ENCODE measurements around the gene POLE. TPM values are rescaled to one million over a fixed set of nuclear protein-coding genes. Genes with fewer than 3 reads are reported as not detected.

The POLE gene
- total RNA-seq, 1 experiment from 2014 or later, result 13.2 TPM

DNA sequence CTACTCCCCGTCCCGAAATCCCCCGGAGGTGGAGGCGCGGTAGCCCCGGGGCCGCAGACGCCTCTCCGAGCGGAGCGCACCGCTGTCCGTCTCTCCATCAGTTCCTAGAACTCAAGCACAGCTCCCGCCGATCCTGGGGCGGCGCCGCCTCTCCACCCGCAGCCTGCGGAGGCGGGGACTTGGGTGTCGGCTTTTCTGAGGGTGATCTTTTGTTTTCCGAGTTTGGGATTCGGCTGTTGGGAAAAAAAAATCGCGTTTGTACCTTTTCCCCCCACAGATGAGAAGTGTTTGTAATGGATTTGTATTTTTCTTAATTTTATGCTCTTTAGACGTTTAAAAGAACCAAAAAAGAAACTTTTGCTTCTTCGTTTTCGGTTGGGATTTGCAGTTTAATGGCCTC, 103.4 kb downstream of the POLE start:
- in situ Hi-C loops (cut with HindIII; ENCODE audit: low pct_unique_long_range_greater_than_20kb, low sequenced_read_pairs), result no loop called here
- no peak for DNase-seq (ENCODE audit: low read depth, low spot score)

DNA sequence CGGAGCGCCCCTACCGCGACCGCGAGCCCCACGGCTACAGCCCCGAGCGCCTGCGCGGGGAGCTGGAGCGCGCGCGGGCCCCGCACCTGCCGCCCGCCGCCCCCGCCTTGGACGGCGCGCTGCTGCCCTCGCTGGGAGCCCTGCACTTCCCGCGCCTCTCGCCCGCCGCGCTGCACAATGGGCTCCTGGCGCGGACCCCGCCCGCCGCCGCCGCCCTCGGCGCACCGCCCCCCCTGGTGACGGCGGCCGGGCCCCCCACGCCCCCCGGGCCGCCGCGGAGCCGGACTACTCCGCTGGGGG, 103.8 kb downstream of the POLE start:
- in situ Hi-C loops (cut with HindIII; ENCODE audit: low pct_unique_long_range_greater_than_20kb, low sequenced_read_pairs), result no loop called here
- DNase-seq (ENCODE audit: low read depth, low spot score), result no peak

DNA sequence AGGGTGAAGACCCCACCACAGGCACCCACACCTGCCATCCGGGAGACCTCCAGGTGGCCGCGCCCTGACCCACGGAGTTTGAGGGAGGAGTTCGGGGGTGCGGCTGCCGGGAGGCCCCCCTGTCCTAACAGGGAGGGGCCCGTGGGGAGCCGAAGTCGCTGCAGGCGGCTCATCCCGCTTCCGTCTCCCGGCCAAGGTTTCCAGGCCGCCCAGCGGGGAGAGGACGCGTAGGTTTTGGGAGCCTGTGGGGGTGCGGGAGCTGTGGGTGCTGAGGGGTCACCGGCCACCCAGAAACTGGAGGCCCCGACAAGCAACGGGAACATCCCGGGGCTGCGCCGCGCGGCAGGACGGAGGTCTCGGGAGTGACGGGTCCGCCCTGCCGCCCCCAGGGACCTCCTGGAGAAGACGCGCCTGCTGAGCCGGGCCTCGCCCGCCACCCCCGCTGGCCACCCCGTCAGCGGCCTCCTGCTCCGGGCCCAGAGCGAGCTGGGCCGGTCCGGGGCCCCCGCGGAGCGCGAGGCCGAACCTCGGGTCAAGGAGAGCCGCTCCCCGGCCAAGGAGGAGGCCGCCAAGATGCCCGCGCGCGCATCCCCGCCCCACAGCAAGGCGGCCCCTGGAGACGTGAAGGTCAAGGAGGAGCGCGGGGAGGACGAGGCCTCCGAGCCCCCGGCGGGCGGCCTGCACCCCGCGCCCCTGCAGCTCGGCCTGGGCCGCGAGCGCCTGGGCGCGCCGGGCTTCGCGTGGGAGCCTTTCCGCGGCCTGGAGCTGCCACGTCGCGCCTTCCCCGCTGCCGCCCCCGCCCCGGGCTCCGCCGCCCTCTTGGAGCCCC, 104.3 kb downstream of the POLE start:
- in situ Hi-C loops (cut with HindIII; ENCODE audit: low pct_unique_long_range_greater_than_20kb, low sequenced_read_pairs), result no loop called here
- no peak for DNase-seq (ENCODE audit: low read depth, low spot score)

DNA sequence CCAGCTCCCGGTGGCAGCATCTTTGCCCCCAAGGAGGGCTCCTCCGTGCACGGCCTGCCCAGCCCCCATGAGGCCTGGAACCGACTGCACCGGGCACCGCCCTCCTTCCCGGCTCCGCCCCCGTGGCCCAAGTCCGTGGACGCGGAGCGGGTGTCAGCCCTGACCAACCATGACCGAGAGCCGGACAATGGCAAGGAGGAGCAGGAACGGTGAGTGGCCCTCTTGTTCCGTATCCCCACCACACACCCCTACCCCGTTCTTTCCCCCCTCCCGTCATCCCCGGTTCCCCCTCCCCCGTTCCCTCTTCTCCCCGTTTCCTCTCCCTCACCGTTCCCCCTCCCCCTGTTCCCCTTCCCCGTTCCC, 105.1 kb downstream of the POLE start:
- in situ Hi-C loops (cut with HindIII; ENCODE audit: low pct_unique_long_range_greater_than_20kb, low sequenced_read_pairs), result no loop called here
- DNase-seq (ENCODE audit: low read depth, low spot score), result no peak

DNA sequence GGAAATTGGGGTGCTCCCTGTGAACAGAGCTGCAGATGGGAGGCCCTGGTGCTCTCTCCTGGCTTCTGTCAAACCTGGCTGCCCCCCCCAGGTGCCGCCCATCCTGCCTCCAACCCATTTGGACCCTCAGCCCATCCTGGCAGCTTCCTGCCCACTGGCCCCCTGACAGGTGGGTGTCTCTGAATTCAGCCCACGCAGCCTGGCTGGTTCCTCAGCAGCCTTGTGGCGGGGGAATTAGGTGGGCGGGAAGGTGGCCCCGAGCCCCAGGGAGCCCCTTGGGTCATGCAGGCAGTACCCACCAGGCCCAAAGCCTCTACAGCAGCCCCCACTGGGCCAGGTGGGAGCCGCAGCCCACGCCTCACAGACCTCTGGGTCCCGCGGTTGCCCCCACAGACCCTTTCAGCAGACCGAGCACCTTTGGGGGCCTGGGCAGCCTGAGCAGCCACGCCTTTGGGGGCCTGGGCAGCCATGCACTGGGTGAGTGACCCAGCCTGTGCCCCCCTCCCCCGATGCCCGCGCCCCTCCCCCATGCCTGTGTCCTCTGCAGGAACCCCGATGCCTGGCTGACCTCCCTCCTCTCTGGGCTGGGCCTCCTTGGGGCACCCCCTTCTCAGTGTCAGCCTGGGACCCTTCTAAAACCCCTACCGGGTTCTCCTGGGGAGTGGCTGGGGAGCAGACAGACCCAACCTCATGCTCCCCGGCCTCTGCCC, 105.6 kb downstream of the POLE start:
- in situ Hi-C loops (cut with HindIII; ENCODE audit: low pct_unique_long_range_greater_than_20kb, low sequenced_read_pairs), result no loop called here
- no peak for DNase-seq (ENCODE audit: low read depth, low spot score)

DNA sequence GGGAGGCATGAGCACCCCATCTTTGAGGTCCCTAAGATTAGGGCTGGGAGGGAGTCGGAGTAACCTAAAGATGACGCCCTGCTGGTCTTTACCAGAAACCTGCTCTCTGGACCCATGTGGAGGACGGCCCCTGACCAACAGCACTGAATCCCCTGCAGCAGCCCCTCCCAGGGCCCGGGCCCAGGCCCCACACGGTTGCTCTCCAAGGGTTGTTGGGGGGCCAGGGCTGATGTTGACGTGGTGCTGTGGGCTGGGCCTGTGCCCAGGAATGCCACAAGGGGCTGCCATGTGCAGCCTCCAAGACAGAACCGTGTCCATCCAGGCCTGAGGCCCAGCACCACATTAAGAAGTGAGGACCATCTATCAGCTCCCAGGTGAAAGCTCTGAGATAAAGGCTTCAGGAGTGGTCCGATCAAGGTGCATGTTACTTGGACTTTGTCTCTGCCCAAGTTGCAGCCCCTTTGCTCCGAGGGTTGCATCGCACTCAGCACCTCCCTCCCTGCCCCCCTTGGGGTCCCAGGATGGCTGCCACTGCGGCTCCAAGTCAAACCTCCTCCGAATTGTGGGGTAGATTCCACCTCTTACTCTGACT, 106.3 kb downstream of the POLE start:
- no peak for DNase-seq (ENCODE audit: low read depth, low spot score)
- in situ Hi-C loops (cut with HindIII; ENCODE audit: low pct_unique_long_range_greater_than_20kb, low sequenced_read_pairs), result no loop called here

DNA sequence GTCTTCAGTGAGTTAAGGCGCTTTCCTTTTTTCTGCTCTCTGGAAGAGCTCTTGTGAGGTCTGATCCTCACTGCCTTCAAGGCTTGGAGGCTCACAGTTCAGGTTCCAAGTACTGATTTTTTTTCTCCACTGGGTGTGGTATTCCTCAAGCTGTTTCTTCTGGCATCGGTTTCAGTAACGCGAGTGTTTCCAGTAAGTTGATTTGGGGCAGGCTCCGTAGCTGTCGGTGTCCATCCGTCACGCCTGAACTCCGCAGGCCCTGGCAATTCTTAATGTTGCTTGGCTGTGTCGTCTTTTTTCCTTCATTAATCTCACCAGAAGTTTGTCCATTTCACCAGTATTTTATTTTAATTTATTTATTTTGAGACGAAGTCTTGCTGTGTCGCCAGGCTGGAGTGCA, 107.4 kb downstream of the POLE start:
- in situ Hi-C loops (cut with HindIII; ENCODE audit: low pct_unique_long_range_greater_than_20kb, low sequenced_read_pairs), result no loop called here
- DNase-seq (ENCODE audit: low read depth, low spot score), result no peak

DNA sequence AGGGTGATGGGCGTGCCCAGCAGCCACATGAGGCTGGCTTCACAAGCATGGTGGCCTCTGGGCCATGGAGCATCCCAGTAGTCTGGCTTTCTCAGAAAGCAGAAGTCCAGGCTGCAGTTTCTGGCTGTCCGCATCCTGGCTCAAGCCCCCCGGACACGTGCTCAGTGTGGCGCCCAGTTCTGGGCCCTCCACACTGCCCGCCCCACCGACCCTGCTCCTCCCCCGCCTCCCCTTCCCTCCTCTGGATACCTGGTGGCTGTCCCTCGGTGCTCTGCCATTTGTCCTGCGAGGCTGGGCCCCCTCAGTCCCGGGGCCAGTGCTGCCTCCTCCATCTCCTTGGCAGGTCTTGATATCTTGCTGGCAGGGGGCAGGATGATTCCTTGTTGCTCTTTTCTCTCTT, 108.3 kb downstream of the POLE start:
- DNase-seq (ENCODE audit: low read depth, low spot score), result no peak
- in situ Hi-C loops (cut with HindIII; ENCODE audit: low pct_unique_long_range_greater_than_20kb, low sequenced_read_pairs), result no loop called here

DNA sequence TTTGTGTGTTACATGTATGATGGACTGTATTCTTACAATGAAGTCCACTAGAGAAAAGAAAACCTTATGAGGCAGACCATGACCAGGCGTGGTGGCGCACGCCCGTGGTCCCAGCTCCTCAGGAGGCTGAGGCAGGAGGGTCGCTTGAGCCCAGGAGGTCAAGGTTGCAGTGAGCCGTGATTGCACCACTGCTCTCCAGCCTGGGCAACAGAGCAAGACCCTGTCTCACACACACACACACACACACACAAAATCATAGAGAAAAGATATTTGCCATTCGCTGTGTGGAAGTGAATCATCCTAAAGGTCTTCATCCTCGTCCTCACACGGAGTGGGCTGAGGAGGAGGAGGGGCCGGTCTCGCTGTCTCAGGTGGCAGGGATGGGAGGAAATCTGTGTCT, 109.0 kb downstream of the POLE start:
- in situ Hi-C loops (cut with HindIII; ENCODE audit: low pct_unique_long_range_greater_than_20kb, low sequenced_read_pairs), result no loop called here
- DNase-seq (ENCODE audit: low read depth, low spot score), result no peak

DNA sequence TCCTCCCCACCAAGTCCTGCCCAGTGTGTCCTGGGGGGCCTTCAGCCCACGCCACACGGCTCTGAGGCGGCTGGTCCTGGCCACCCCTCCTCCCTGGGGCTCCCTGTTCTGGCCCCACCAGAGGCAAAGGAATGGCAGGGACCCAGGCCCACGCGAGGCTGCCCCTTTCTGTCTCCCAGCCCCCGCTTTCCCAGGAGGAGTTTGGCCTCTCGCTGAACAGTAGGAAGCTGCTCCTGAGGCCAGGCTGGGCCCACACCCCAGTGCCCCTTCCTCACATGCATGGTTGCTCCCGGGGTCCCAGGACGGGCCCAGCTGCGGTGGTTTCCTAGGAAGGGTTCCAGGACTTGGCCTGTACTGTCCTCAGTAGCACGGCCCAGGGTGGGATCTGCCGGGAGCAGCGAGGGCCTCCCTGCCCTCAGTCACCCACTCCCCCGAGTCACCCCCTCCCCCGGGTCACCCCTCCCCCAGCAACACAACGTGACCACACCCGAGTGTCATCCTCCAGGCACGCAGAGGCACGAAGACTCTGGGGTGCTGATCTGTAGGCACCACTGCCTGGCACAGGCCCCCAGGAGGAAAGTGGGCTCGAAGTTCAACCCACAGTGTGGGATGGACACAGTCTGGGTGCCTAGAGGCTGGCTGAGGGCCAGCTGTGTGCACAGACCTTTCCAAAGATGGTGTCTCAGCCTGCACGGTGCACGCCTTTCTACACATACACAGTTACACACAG, 109.8 kb downstream of the POLE start:
- DNase-seq (ENCODE audit: low read depth, low spot score), result no peak
- in situ Hi-C loops (cut with HindIII; ENCODE audit: low pct_unique_long_range_greater_than_20kb, low sequenced_read_pairs), result no loop called here

DNA sequence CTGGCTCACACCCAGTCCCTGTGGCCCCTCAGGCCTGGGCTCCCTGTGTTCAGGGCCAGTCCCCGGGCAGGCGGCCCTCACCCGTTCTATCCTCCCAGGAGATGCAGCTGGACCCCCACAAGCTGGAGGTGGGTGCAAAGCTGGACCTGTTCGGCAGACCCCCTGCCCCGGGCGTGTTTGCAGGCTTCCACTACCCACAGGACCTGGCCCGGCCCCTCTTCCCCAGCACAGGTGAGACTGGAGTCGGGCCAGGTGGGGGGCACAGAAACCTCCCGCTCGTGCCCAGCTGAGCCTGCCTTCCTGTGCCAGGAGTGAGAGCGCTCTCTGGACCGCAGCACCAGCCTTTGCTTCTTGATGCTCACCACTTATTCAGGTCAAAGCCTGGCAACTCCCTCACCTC, 110.4 kb downstream of the POLE start:
- DNase-seq (ENCODE audit: low read depth, low spot score), result no peak
- in situ Hi-C loops (cut with HindIII; ENCODE audit: low pct_unique_long_range_greater_than_20kb, low sequenced_read_pairs), result no loop called here

DNA sequence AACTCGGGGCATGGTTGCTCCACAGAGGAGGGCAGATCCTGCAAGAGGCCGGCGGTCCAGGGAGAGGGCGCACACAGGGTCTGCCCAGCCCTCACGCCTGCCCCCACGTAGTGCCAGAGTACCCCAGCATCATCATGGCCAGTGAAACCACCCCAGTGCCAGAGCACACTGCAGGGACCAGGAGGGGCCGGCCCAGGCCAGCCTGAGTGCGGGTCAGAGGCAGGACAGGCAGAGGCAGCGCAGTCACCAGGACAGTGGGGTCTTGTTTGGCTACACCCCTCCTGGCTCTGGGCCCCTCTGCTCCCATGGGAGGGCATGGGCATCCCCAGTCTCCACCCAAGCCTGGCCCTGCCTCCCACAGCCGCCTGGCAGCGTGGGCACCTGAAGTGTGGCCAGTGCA, 111.5 kb downstream of the POLE start:
- DNase-seq (ENCODE audit: low read depth, low spot score), result no peak
- in situ Hi-C loops (cut with HindIII; ENCODE audit: low pct_unique_long_range_greater_than_20kb, low sequenced_read_pairs), result no loop called here

DNA sequence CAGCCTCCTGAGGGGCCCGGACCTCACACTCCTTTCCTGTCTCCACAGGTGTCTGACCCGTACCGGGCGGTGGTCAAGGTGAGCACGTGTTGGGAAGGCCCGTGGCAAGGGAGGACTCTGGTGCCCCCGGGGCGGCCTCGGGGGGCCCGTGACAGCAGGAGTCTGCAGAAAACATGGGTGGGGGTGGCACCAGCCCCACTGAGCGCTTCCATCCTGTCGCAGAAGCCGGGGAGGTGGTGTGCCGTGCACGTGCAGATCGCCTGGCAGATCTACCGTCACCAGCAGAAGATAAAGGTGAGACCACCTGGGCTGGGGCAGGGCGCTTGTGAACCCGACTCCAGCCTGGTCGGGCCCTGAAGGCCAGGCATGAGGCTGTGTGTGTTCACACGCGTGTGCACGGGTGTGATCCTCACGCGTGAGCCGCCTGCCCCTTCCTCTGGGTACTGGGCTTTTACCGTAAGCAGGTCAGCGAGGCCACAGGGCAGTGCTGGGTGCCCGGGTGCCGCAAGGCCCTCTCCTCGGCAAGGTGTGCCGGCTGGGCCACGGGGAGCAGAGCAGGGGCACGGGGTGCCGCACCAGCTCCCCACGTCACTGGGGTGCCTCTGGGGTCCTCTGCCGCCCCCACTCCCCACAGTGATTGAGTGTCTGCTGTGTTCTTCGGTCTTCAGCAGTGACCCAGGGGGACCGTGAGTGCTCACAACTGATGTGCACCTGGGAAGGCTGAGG, 112.7 kb downstream of the POLE start:
- in situ Hi-C loops (cut with HindIII; ENCODE audit: low pct_unique_long_range_greater_than_20kb, low sequenced_read_pairs), result no loop called here
- no peak for DNase-seq (ENCODE audit: low read depth, low spot score)

Small RNA genes within 50 kb of the gene (small RNA-seq; reads per million reads assigned to genes)
- gene MIR6763, result 0 reads per million in 2 experiments
- 0.04 to 0.48 reads per million in 2 experiments for gene RNA5SP379

Other genes with a start within 250 kb of the POLE start
- 4.1 and 5.5 TPM in 2 replicates for gene FBRSL1, start 197.2 kb downstream of the POLE start, total RNA-seq (2014; rRNA removed; shearing (Covaris generic))
- not detected in 2 replicates for gene LRCOL1, start 76.8 kb downstream of the POLE start, total RNA-seq (2014; rRNA removed; shearing (Covaris generic))
- not detected in 2 replicates for gene P2RX2, start 68.6 kb downstream of the POLE start, total RNA-seq (2014; rRNA removed; shearing (Covaris generic))
- gene PXMP2, start 245 bp upstream of the POLE start, total RNA-seq (2014; rRNA removed; shearing (Covaris generic)), result 23.0 and 23.5 TPM in 2 replicates
- 46.6 and 54.9 TPM in 2 replicates for gene PGAM5, start 23.5 kb upstream of the POLE start, total RNA-seq (2014; rRNA removed; shearing (Covaris generic))
- gene ANKLE2, start 74.5 kb upstream of the POLE start, total RNA-seq (2014; rRNA removed; shearing (Covaris generic)), result 48.1 and 52.4 TPM in 2 replicates
- gene GOLGA3, start 141.5 kb upstream of the POLE start, total RNA-seq (2014; rRNA removed; shearing (Covaris generic)), result 37.7 and 44.4 TPM in 2 replicates
- 24.5 and 25.8 TPM in 2 replicates for gene CHFR, start 200.3 kb upstream of the POLE start, total RNA-seq (2014; rRNA removed; shearing (Covaris generic))

Measured in SK-MEL-5 (cell line).